Ectodermal cell (in vitro differentiated cells): Measurements from ENCODE around the gene SYT13.

ENCODE experiments used
- H3K27ac ChIP-seq: 2 replicates; pipeline ENCODE4 v1.7.0; 2013; ENCODE audit warnings: mild to moderate bottlenecking, low read depth, low read length; ENCODE audit not compliant: insufficient read depth, poor library complexity, severe bottlenecking
- H3K27me3 ChIP-seq: 2 replicates; pipeline ENCODE4 v1.7.0; 2013; ENCODE audit warnings: mild to moderate bottlenecking, low read length; ENCODE audit not compliant: insufficient read depth, control insufficient read depth, poor library complexity, severe bottlenecking
- H3K36me3 ChIP-seq: one replicate; pipeline ENCODE4 v1.7.0; 2013; ENCODE audit warnings: low read length; ENCODE audit not compliant: control insufficient read depth, insufficient read depth
- H3K4me1 ChIP-seq: one replicate; pipeline ENCODE4 v1.7.0; 2013; ENCODE audit warnings: low read length; ENCODE audit not compliant: control insufficient read depth, insufficient read depth
- H3K4me3 ChIP-seq: 2 replicates; pipeline ENCODE4 v1.7.0; 2013; ENCODE audit warnings: low read depth, low read length, control low read depth; ENCODE audit not compliant: insufficient read depth
- H3K9me3 ChIP-seq: 2 replicates; pipeline ENCODE4 v1.7.0; 2013; ENCODE audit warnings: mild to moderate bottlenecking, low read length, moderate library complexity; ENCODE audit not compliant: control insufficient read depth
- WGBS, 2 experiments: methylation state at CpG; one replicate each; pipeline ENCODE4 v1.1.7; 2013; ENCODE audit warnings: missing lambda C conversion rate in 2 of 2; 5-methylcytosine and 5-hydroxymethylcytosine counted together

SYT13 gene

DNA sequence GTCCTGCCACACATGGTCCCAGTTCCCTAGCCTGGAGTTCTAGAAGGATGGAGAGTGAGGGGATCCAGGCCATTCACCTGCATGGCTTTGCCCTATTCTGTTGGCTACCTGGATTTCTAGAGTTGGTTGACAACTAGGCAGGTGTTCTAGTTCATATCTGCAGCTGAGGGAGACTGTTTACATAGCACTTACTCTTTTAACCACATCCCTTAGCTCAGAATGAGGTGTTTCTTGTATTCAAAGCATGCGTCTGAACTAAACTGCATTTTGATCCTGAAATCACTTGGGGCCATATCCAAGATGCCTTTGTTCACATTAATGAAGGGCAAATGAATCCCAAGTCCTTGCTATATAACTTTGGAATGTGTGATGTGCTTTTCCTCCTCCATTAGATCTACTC, 60.9 kb downstream of the SYT13 start:
- H3K27me3 ChIP-seq, result no peaks in the 10 kb centered on the region
- no peak overlapping the region for H3K4me3 ChIP-seq
- H3K36me3 ChIP-seq, result peaks cover 7% of the 10 kb centered on the region
- 90 to 96% methylated on average over 1 of the region's 1 CpG for WGBS, 2 experiments
- no peaks in the 10 kb centered on the region for H3K4me1 ChIP-seq
- H3K27ac ChIP-seq, result no peak overlapping the region
- no peaks in the 10 kb centered on the region for H3K9me3 ChIP-seq

DNA sequence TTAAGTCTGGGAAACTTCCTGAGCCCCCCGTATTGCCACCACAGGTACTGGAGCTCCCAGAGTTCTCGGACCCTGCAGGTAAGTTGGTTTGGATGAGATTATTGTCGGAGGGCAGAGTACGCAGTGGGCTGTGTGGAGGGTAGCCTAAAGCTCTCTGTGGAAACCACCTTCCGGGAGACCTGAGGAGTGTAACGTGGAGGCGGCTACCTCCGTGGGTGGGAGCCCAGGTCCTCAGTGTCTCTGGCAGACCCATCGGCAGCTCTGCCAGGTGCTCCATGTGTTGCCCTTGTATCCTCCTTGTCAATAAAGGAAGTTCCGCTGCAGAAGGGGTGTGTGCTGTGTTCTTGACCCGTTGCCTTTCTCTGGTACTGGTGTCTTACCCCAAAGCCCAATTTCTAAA, 61.4 kb downstream of the SYT13 start:
- WGBS, 2 experiments, result 95% methylated on average over 11 of the region's 11 CpGs
- peaks cover 7% of the 10 kb centered on the region for H3K36me3 ChIP-seq

GRCh38 chr11:45223496-45223895, 62.6 kb downstream of the SYT13 start:
- 91 to 98% methylated on average over 5 of the region's 5 CpGs for WGBS, 2 experiments
- H3K4me3 ChIP-seq, result no peak overlapping the region

More for the DNA sequence above, 61.4 kb downstream of the SYT13 start:
- H3K27ac ChIP-seq, result no peak overlapping the region
- no peak overlapping the region for H3K4me3 ChIP-seq
- no peaks in the 10 kb centered on the region for H3K27me3 ChIP-seq
- H3K9me3 ChIP-seq, result no peaks in the 10 kb centered on the region
- no peaks in the 10 kb centered on the region for H3K4me1 ChIP-seq

DNA sequence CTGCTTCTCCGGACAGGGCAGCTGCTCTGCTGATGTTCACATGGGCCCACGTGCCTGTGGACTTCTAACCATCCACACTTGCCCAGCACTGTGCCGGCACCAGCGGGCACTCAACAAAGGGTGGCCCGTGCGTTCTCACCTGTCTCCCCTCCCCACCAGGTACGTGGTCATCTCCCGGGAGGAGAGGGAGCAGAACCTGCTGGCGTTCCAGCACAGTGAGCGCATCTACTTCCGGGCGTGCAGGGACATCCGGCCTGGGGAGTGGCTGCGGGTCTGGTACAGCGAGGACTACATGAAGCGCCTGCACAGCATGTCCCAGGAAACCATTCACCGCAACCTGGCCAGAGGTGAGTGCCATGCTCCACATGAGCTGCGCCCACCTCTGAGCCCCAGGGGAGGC, 66.7 kb downstream of the SYT13 start:
- peaks cover 7% of the 10 kb centered on the region for H3K36me3 ChIP-seq
- H3K4me1 ChIP-seq, result no peaks in the 10 kb centered on the region
- no peak overlapping the region for H3K4me3 ChIP-seq
- H3K27me3 ChIP-seq, result no peaks in the 10 kb centered on the region
- H3K27ac ChIP-seq, result no peak overlapping the region
- WGBS, 2 experiments, result 94 to 96% methylated on average over 18 of the region's 18 CpGs
- no peaks in the 10 kb centered on the region for H3K9me3 ChIP-seq

More at GRCh38 chr11:45223496-45223895, 62.6 kb downstream of the SYT13 start:
- Histone ChIP-seq H3K27me3 (no peaks in the 10 kb centered on the region), H3K27ac (no peak overlapping the region), H3K36me3 (peaks cover 7% of the 10 kb centered on the region), H3K4me1 (no peaks in the 10 kb centered on the region), H3K9me3 (no peaks in the 10 kb centered on the region)

GRCh38 chr11:45218705-45219104, 67.4 kb downstream of the SYT13 start:
- H3K27me3 ChIP-seq, result no peaks in the 10 kb centered on the region
- H3K36me3 ChIP-seq, result peaks cover 7% of the 10 kb centered on the region
- 91 to 96% methylated on average over 4 of the region's 4 CpGs for WGBS, 2 experiments
- no peaks in the 10 kb centered on the region for H3K9me3 ChIP-seq
- H3K4me1 ChIP-seq, result no peaks in the 10 kb centered on the region
- H3K4me3 ChIP-seq, result no peak overlapping the region
- no peak overlapping the region for H3K27ac ChIP-seq

DNA sequence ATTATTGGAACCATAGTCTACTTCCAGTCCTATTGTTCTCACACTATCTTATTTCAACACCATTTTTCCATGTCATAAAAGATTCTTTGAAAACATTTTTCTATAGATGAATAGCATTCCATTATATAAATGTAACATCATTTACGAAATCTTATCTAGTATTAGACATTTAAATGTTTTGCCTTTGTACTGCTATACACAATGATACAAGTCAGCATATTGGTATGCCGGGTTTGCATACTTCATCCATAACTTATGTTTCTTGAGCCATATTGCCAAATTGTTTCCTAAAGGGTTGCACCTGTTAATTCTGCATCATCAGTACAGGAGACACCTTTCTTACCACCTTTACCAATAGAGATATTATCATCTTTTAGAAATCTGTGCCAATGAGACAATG, 68.2 kb downstream of the SYT13 start:
- no peak overlapping the region for H3K27ac ChIP-seq
- WGBS, 2 experiments, result 97 to 100% methylated on average over 1 to 2 of the region's 2 CpGs
- peaks cover 7% of the 10 kb centered on the region for H3K36me3 ChIP-seq
- H3K27me3 ChIP-seq, result no peaks in the 10 kb centered on the region
- no peaks in the 10 kb centered on the region for H3K9me3 ChIP-seq
- H3K4me3 ChIP-seq, result no peak overlapping the region
- no peaks in the 10 kb centered on the region for H3K4me1 ChIP-seq

DNA sequence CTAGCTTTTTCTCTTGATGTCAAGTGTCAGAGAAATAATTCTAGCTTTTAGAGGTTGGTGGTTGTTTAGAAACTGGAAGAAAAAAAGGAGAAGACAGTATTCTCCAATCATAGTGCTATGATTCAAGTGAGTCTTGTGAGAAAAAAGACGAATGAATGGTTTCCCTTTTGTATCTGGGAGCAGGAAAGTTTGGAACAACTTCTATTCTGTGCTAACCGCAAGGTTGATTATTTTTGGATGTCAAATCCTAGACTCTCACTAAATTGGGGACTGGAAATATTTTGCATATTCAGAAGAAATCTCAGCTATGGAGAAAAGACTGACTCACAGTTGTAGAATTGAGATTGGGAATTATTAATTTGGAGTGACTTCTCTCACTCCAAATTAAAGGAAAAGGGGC, 69.2 kb downstream of the SYT13 start:
- WGBS, 2 experiments, result 90 to 94% methylated on average over 2 of the region's 2 CpGs
- Histone ChIP-seq H3K27ac (no peak overlapping the region), H3K4me1 (no peaks in the 10 kb centered on the region), H3K36me3 (no peaks in the 10 kb centered on the region), H3K27me3 (no peaks in the 10 kb centered on the region), H3K9me3 (no peaks in the 10 kb centered on the region), H3K4me3 (no peak overlapping the region)

GRCh38 chr11:45216031-45216430, 70.1 kb downstream of the SYT13 start:
- no peaks in the 10 kb centered on the region for H3K27me3 ChIP-seq
- no peak overlapping the region for H3K27ac ChIP-seq
- WGBS, 2 experiments, result 92 to 100% methylated on average over 1 of the region's 1 CpG
- no peak overlapping the region for H3K4me3 ChIP-seq
- no peaks in the 10 kb centered on the region for H3K4me1 ChIP-seq
- no peaks in the 10 kb centered on the region for H3K9me3 ChIP-seq
- H3K36me3 ChIP-seq, result no peaks in the 10 kb centered on the region

DNA sequence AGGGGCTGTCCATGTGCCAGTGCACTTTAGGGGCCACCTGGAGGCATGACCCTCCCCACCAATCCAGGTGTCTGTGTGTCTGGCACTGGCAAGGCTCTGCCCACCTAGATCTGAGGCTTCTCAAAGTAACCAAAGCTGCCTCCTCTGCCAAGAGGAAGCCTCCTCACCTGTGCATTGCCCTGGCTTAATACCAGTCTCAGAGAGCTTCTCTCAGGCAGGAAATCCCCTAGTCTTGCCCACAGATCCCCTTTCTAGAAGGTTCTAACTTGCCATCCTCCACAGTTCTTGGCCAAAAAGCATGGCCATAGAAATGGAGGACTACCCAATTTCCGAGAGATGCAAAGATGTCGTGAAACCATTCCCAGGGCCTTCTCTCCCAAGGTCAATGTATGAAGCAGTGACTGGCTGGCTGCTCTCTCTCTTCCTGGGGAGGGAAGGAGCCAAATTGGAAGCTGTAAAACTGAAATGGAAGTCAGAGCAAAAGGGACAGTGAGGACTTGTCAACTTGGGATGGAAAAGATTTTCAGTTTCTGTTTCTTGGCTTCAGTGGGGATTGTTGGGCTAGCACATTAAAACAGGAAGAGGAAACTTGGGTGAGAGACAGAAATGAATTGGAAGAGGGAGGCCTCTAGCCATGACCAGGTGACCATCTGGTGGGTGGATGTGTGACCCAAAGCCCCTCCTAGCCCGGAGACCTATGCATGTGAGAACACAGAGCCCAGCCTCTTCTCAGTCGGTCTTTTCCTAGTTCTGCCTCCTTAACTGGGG, 70.9 kb downstream of the SYT13 start:
- no peaks in the 10 kb centered on the region for H3K9me3 ChIP-seq
- no peak overlapping the region for H3K4me3 ChIP-seq
- H3K36me3 ChIP-seq, result no peaks in the 10 kb centered on the region
- 91 to 92% methylated on average over 4 of the region's 4 CpGs for WGBS, 2 experiments
- peaks cover 6% of the 10 kb centered on the region for H3K4me1 ChIP-seq
- no peaks in the 10 kb centered on the region for H3K27me3 ChIP-seq
- no peak overlapping the region for H3K27ac ChIP-seq

- H3K27ac ChIP-seq, result no peak overlapping the region
- 89 to 94% methylated on average over 1 of the region's 1 CpG for WGBS, 2 experiments
- H3K27me3 ChIP-seq, result no peaks in the 10 kb centered on the region
- no peak overlapping the region for H3K4me3 ChIP-seq
- H3K36me3 ChIP-seq, result no peaks in the 10 kb centered on the region
- no peaks in the 10 kb centered on the region for H3K9me3 ChIP-seq
- H3K4me1 ChIP-seq, result peaks cover 17% of the 10 kb centered on the region
These were observed 72.4 kb downstream of the SYT13 start for GRCh38 chr11:45213717-45214116.
